ENCODE measurements around the gene AUTS2.

DNA sequence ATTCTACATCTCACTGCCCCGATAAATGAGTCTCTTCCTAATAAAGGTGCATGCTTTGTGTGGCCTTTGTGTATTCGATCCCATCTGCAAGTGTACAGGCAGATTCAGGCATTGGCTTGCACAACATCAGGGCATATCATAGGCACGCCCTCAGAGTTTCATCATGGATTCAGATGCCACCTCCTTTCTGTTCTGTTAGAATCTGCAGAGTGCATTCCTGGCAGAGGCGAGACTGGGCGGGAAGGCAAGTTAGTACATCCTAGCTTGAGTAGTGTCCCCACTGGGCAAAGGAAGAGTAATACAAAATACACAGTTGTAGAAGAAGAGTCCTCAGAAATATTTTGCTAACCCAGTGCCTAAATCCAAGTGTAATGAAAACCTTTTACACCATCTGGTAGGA is 1187.2 kb downstream of the AUTS2 start:
- TF ChIP-seq CTCF (IDR thresholded peaks at IDR 0.05; ENCODE audit: low read depth, low read length, missing input control) (no peak), YY1 (IDR thresholded peaks at IDR 0.05) (no peak), GABPA (IDR thresholded peaks at IDR 0.05 in 1 of 2, conservative IDR thresholded peaks at IDR 0.05 in 1 of 2) (no peak), SP1 (IDR thresholded peaks at IDR 0.05) (no peak), RAD21 (IDR thresholded peaks at IDR 0.05) (no peak), FOXA1 (IDR thresholded peaks at IDR 0.05) (no peak), JUND (IDR thresholded peaks at IDR 0.05) (no peak), TAF1 (conservative IDR thresholded peaks at IDR 0.05) (no peak), RXRA (IDR thresholded peaks at IDR 0.05) (no peak)
- TF ChIP-seq, protein P1, sequence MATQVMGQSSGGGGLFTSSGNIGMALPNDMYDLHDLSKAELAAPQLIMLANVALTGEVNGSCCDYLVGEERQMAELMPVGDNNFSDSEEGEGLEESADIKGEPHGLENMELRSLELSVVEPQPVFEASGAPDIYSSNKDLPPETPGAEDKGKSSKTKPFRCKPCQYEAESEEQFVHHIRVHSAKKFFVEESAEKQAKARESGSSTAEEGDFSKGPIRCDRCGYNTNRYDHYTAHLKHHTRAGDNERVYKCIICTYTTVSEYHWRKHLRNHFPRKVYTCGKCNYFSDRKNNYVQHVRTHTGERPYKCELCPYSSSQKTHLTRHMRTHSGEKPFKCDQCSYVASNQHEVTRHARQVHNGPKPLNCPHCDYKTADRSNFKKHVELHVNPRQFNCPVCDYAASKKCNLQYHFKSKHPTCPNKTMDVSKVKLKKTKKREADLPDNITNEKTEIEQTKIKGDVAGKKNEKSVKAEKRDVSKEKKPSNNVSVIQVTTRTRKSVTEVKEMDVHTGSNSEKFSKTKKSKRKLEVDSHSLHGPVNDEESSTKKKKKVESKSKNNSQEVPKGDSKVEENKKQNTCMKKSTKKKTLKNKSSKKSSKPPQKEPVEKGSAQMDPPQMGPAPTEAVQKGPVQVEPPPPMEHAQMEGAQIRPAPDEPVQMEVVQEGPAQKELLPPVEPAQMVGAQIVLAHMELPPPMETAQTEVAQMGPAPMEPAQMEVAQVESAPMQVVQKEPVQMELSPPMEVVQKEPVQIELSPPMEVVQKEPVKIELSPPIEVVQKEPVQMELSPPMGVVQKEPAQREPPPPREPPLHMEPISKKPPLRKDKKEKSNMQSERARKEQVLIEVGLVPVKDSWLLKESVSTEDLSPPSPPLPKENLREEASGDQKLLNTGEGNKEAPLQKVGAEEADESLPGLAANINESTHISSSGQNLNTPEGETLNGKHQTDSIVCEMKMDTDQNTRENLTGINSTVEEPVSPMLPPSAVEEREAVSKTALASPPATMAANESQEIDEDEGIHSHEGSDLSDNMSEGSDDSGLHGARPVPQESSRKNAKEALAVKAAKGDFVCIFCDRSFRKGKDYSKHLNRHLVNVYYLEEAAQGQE (IDR thresholded peaks at IDR 0.05): no peak
- TF ChIP-seq, protein P2, sequence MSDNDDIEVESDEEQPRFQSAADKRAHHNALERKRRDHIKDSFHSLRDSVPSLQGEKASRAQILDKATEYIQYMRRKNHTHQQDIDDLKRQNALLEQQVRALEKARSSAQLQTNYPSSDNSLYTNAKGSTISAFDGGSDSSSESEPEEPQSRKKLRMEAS (IDR thresholded peaks at IDR 0.05): no peak
- TF ChIP-seq, protein P3, sequence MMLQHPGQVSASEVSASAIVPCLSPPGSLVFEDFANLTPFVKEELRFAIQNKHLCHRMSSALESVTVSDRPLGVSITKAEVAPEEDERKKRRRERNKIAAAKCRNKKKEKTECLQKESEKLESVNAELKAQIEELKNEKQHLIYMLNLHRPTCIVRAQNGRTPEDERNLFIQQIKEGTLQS (IDR thresholded peaks at IDR 0.05): no peak
